HG03280 (cell line): Measurements from ENCODE around the gene ZNF805.
"Not testable (repeated sequence)": the region's sequence is repeated elsewhere in the genome, so short reads cannot be mapped to it uniquely, and the experiment has no call there.

Experiments
- ATAC-seq: cut with Tn5 transposase; IDR thresholded peaks from one replicate; pipeline ENCODE4 v1.9.1; 2021; ENCODE audit warnings: mild to moderate bottlenecking, moderate library complexity; ENCODE audit not compliant: unreplicated experiment

The ZNF805 gene

DNA sequence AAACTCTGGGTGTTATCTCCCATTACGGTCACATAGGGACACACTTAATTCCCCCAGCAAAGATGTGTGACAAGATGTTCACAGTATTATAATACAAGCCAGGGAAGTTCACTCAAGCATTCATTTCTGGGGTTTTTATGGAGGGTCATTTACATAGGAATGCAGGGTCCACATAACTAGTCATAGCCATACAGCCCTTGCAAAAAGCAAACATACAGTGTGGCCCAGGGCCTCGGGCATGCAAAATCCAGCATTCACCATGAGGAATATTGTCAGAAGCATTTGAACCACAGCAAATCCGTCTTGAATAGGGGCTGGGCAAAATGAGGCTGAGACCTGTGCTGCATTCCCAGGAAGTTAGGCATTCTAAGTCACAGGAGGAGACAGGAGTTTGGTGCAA lies 26.9 kb downstream of the ZNF805 start:
- no peak for ATAC-seq

DNA sequence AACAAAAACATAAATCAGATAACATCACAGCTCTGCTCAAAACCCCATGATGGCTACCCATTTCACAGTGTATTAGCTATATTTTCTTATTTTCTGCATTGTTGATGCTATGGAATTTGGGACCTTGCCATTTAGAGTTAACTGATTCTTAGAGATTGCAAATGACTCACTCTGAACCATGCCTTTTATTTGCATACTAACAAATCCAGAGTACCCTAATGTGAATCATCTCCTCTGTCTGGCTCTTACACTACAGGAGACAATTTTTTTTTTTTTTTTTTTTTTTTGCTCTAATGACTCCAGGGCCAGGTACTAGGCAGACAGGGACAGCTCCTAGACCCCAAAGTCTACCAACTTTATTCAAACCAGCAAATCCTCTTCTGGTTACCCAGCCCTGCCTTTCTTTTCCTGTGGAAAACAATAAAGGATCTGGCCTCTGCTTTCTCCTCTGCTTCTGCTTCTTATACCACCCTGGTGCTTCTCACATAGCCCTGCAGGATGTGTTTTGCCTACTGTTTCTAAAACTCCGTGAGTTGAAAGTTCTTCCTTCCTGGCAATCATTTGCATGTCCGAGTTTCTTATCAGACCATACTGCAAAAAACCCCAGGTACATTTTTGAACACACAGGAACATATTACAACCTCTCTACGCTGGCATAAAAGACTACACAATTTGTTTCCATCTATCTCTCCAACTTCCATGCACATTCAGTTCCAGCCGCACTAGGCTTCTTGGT lies 29.3 kb downstream of the ZNF805 start:
- ATAC-seq = no peak

DNA sequence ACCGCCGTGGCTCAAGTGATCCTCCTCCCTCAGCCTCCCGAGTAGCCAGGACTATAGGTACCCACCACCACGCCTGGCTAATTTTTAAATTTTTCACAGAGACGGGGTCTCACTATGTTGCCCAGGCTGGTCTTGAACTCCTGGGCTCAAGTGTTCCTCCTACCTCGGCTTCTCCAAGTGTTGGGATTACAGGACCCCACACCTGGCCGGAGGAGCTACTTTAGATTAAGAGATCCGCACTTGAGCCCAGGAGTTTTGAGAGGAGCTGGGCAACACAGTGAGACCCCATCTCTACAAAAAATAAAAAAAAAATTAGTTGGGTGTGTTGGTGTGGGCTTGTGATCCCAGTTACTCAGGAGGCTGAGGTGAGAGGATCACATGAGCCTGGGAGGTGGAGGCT lies 30.8 kb downstream of the ZNF805 start:
- ATAC-seq = no peak

DNA sequence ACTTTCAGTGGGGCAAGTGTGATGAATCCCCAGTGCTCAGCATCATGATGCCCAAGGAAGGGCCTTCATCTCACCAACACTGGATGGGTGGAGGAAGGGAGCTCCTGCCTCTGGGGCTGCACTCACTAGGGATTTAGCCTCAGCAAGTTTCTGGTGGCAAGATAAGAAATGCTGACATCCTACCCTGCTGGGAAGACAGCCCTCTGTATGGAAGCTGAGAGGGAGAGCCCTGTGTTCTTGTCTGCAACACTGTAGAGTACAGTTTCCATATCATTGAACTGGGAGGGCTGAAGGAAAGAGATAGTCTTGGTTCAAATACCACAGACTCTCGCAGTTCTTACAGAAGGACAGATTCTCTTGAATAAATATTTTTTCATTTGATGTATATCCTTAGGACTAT lies 32.6 kb downstream of the ZNF805 start:
- no peak for ATAC-seq

DNA sequence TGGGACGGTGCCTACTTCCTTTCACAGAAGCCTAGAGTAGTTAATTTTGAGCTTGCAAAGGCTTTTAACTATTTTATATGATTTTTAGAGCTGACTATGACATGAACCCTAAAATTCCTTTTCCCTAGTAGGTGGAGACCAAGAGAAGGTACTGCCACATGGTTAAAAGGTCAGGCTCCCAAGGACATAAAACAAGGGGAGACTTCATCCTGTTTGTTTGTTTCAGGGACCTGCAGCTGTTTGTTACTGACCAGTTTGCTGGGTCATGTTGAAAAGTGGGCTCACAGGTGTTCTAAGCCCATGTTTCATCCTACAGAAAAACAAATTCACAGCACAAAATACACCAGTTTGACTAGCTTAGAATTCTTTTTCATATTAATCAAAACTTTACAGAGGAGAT lies 36.0 kb downstream of the ZNF805 start:
- ATAC-seq = no peak

DNA sequence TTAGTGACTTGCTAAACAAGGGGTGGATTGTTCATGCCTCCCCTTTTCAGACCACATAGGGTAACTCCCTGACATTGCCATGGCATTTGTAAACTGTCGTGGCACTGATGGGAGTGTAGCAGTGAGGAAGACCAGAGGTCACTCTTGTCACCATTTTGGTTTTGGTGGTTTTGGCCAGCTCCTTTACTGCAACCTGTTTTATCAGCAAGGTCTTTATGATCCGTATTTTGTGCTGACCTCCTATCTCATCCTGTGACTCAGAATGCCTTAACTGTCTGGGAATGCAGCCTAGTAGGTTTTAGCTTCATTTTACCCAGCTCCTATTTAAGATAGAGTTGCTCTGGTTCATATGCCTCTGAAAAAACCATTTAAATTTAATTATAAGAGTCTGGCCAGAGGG lies 38.0 kb downstream of the ZNF805 start:
- not testable (repeated sequence) for ATAC-seq

DNA sequence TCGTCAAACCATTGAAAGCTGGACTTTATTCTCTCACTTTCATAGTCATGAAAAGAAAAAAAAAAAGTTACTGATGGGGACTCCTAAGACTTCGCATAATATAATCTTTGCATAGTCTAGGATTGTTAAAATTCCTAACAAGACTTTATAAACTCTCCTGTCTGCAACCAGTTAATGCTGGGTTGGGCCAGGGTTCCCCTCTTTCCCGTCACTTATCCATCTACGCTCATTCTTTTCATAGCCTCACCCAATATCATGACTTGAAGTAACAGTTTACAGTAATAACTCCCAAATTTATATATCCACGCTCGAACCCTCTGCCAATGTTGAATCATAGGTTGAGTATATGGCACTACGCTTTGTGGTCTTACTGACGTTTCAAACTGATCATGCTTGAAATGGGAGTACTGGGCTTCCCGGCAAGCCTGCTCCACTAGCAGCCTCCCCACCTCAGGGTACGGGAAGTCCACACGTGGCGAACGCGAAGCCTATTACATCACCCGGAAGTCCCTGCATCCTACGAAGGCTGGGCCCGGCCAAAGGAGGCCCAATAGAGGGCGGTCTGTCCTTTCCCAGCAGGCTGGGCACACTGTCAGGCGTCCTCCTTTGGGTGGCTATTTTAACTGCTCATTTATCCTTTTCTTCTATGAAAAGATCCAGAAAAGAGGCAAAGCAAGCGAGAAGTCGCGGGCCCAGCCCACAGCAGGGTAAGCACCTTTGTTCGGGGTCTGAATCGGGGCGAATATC lies 39.2 kb downstream of the ZNF805 start:
- peak; percentile 68 for ATAC-seq

DNA sequence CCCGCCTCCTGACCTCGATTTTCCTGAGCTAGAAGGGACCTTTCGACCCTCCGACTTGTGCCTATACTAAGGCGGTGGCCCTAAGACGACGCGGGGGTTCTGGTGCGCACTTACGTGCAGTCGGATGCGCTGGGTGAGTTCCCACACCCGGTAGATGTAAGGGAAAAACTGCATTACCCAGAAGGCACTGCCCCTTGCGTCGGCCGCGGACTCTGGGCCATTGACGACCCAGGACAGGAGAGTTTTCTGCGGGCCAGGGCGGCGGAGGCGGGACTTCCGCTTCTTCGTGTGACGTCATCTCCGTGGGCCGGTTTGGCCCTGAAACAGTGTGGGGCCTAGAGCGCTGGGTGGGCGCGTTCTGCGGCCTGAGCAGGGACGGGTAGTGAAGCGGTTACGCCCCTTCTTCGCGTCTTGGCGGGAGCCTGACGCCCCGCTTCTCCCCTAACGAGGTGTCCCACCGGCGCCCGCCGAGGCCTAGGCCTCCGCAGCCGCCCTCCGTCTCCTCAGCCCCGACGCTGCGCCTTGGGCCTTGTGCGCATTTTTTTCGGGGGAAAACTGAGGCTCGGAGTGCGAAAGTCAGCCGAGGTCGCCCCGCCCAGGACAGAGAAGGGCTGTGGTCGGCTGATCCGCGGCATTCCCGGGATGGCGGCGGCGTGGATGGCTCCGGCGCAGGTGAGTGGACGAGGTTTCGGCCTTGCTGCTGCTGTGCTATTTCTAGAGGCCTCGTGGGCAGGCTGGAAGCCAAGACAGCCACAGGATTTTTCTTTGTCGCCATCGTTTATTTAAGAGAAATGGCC lies 39.9 kb downstream of the ZNF805 start, which contains the start of gene ZNF460:
Gene ZNF460 (plus strand): TSS at position 321 of the 797 bp plus-strand sequence. CDS start 322 bp downstream, at position 643.
- ATAC-seq = peak; percentile 76

DNA sequence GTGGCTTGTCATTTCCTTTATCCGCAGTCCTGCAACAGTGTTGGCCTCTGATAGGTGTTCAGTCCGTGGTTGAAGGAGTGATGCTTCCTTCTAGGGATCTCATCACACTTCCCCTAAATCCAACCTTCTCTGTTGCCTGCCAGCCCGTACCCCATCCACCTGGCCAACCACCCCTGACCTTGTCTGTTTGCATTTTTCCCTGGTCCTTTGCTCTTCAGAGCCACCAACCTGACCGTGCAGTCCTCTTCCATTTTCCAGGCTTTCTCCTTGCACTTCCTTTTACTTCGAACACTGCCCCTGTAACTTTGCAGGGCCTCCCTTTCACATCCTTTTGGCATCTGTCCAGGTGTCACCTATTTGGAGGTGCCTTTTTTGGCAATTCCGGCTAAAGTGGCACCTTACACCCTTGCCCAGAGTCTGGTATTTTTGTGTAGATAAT lies 40.5 kb downstream of the ZNF805 start:
- ATAC-seq = no peak

DNA sequence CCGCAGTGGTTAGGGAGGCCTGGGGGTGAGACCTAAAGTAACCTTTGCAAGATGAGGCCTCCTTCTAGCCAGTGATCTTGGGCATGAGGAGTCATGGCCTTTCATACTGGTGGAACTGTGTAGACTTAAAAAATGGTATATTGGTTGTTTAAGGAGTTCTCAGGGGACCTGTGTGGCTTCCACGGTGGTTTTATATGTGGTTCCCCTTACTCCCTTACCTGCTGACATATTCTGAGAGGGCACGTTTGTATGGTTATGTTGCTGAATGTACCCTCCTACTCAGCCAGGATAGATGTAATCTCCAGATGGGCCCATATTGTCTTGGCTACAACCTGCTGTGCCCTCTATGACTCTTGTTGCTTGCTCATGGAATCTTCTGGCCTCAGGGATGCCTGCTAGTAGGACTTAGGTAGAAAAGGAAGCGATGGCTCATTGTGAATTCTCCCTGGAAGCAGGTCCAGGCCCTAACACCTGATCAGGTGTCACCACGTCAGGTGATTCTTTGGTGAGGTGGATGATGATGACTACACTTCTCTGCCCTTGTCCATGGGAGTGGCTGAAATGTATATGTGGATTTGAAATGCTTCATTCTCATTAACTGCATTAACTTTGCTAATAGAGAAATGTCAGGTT lies 41.7 kb downstream of the ZNF805 start:
- ATAC-seq = no peak

DNA sequence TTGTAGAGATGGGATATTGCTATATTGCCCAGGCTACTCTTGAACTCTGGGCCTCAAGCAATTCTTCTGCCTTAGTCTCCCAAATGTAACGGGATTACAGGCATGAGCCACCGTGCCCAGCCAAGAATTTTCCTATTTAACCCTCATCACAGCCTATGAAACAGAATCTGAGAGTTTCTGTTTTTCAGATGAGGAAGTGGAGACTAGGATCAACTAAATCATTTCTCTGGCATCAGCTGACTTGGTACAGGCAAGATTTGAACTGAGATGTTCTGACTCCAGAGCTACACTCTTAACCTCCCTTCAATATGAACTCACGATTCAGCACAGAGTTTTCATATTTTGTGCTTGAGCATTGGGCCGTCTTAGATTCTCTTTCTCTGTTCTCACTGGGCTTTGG lies 47.9 kb downstream of the ZNF805 start:
- ATAC-seq = no peak

DNA sequence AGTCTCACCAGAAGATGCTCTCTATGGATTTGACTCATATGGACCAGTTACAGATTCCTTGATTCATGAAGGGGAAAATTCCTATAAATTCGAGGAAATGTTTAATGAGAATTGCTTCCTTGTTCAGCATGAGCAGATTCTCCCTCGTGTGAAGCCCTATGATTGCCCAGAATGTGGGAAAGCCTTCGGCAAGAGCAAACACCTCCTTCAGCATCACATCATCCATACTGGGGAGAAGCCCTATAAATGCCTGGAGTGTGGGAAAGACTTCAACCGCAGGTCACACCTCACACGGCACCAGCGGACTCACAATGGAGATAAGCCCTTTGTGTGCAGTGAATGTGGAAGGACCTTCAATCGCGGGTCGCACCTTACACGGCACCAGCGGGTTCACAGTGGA lies 50.5 kb downstream of the ZNF805 start:
- ATAC-seq = no peak

DNA sequence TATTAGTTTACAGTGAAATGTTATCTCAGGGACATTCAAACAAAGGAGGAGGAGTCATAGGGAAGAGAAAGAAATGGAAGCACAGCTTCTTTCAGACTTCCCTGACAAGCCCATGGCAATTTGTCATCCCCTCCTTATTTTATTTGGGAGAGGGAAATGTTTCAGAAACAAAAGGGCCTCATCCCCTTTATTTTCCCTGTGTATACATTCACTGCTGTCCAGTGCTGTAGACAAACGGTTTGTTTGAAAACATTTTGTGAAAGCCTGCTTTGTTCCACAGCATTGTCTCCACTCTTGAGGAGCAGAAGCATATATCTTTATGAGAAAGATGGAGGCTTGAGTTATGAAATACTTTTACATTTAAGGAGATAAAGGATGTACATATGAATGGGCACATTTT lies 52.1 kb downstream of the ZNF805 start:
- no peak for ATAC-seq

DNA sequence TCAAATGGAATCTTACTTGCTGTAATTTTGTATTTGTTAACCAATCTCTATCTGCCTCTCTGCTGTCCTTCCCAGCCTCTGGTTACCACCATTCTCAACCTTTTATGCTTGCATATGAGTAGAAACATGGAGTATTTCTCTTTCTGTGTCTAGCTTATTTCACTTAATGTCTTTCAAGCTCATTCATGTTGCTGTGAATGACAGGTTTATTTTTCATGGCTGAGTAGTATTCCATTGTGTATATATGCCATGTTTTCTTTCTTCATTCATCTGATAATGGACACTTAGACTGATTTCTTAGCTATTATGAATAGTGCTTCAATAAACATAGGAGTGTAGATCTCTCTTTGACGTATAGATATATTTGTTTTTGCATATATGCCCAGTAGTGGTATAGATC lies 53.3 kb downstream of the ZNF805 start:
- no peak for ATAC-seq

DNA sequence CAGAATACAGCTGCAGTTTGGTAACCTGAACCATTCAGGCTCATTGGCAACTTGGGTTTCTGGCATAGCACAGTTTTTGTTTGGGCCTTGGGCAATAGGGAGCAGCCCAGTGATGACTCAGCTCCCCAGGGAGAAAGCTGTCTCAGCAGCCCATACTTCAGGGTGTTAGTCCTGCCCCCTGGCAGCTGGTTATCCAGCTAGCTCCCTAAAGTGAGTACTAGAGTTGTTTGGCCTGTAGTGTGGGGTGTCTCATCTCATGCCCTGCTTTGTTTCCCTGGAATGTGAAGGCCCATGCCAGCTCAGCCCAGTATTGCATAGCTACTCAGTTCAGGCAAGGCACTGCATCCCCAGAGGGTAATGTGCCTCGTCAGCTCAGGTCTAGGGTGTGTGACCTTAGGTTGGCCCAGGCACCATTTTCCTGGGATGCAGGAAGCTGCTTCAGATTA lies 61.6 kb downstream of the ZNF805 start:
- ATAC-seq = no peak

DNA sequence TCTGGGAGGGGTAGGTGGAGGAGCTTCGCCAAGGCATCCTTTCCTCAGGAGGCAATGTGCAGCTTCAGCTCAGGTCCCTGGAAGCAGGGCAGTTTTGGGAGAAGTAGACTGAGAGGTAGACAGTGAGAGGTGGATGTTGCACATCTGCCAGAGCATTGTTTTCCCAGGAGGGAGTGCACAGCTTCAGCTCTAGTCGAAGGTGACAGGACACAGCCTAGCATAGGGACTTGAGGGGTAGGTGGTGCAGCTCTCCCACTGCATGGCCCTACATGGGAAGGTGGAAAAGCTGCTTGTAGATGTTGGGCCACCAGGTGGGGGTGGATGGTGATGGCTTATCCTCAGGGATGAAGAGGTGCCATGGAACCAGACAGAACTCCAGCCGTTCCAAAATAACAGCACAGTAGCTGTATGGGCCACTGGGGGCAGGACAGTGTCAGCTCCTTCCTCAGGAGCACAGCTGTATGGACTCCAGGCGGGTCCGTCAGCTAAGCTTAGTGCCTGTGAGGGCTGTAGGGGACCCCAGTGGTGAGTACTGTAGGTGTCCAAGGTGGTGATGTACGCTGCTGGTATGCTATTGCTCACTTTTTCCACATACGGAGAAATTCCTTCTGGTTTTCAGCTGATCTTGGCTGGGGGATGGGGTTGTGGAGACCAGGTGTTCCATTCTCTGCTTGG lies 62.4 kb downstream of the ZNF805 start:
- no peak for ATAC-seq
